Activated gamma-delta T cell treated with anti-CD3 and anti-CD28 coated beads, Interleukin-2, amount 50 U/mL, for 16 hours (primary cell): Measurements from ENCODE around the gene GPRIN1.
A peak's percentile ranks its signal among the peaks of the same experiment; 100 is the strongest.
"Not testable (repeated sequence)": the region's sequence is repeated elsewhere in the genome, so short reads cannot be mapped to it uniquely, and the experiment has no call there.

Experiments used
- DNase-seq: peaks from one replicate; pipeline ENCODE4 v3.0.0-alpha.2; 2020; ENCODE audit warnings: low read depth

Gene GPRIN1

GRCh38 chr5:176597417-176598389 is 12.3 kb downstream of the GPRIN1 start:
- DNase-seq = no peak

- DNase-seq = peak; percentile 38
These were observed 13.1 kb downstream of the GPRIN1 start for GRCh38 chr5:176596689-176597416.

DNA sequence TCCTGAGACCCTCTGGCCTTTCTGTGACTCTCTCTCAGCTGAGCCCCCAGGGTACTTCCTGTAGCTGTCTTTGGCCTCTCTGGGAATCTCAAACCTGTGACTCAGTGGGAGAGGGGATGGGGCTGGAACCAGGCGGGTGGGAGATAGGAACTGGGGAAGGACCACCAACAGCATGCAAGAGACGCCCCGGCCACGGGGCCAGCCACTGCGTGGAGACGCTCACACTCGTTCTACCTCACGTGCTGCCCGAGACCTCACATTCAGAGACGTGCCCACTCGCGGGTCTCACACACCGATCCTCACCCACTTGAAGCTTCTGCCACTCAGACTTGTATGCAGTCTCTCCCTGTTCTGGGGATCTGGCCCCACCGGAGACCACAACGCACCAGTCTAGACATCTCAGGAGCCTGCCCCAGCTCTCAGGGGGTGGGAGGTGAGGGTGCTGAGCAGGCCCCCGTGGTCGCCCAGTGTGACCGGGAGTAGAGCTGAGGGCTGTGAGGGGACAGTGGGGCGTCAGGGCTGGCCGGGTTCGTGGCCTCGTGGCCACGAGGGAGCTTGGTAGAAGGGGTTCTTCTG is 13.8 kb downstream of the GPRIN1 start:
- DNase-seq = no peak

- DNase-seq = no peak
These were observed 14.5 kb downstream of the GPRIN1 start for GRCh38 chr5:176595386-176595943.

- DNase-seq = no peak
These were observed 15.4 kb downstream of the GPRIN1 start for GRCh38 chr5:176594554-176594953.

DNA sequence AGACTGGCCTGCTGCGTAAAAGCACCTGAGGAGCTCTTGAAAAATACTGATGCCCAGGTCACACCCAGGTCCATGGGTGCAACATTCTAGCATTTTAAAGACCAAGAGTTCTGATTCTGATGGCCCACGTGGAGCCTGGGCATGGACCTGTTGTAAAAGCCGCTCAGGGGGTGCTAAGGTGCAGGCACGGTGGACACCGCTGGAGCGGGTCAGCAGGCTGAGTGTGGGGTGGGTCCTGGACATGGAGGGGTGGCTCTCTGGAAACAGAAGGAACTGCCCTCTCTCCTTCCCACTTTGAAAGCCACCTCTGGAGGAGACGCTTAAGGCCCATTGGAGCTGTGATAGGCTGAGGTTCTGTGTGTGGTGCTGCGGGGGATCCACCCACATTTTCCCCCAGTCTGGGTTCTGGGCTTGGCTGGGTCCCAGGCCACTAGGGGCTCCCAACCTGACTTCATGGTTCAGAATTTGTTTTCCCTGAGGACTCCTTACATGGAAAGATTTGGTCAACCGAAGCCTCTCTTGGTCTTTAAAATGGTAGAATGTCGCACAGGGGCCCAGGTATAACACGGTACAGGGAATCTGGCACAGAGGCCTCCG is 16.6 kb downstream of the GPRIN1 start:
- DNase-seq = no peak

GRCh38 chr5:176592573-176592972 is 17.4 kb downstream of the GPRIN1 start:
- DNase-seq = no peak

DNA sequence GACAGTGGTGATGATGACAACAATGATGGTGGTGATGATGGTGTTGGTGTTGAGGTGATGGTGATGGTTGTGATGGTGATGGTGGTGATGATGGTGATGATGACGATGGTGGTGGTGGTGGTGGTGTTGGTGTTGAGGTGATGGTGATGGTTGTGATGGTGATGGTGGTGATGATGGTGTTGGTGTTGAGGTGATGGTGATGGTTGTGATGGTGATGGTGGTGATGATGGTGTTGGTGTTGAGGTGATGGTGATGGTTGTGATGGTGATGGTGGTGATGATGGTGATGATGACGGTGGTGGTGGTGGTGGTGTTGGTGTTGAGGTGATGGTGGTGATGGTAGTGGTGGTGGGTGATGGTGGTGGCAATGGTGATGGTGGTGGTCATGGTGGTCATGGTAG is 18.3 kb downstream of the GPRIN1 start:
- not testable (repeated sequence) for DNase-seq

- no peak for DNase-seq
These were observed 19.8 kb downstream of the GPRIN1 start for GRCh38 chr5:176590035-176590717.

- DNase-seq = no peak
These were observed 20.8 kb downstream of the GPRIN1 start for GRCh38 chr5:176589039-176589769.

- DNase-seq = no peak
These were observed 21.7 kb downstream of the GPRIN1 start for GRCh38 chr5:176588297-176588696.

GRCh38 chr5:176587398-176587797 is 22.6 kb downstream of the GPRIN1 start:
- DNase-seq = no peak

DNA sequence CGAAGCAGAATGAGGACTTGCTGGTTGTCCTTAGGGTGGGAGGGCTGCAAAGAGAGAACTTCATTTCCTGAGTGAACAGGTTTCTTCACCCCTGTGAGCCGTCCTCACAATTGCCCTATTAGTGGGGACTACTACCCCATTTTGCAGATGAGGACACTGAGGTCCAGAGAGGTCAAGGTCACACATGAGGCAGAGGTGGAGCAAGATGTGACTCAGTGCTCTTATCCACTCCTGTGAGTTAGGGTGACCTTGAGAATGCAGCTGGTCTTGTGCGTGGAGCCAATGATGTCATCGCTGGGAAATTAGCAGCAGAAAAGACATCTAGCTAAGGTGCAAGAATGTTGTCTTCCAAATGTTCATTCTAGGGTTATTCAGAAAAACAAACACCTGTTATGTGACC is 26.9 kb downstream of the GPRIN1 start:
- DNase-seq = no peak

DNA sequence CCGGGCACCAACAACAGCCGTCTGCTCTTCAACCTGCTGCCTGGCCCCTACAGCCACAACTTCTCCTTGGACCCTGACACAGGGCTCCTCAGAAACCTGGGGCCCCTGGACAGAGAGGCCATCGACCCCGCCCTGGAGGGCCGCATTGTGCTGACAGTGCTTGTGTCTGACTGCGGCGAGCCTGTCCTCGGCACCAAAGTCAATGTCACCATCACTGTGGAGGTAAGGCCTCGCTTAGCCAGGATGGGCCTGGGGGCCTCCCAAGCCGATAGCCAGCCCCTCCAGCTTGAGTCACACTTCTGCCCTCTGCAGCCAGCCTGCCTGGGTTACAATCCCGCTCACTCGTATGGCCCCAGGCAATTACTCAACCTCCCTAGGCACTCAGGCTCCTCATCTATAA is 28.6 kb downstream of the GPRIN1 start:
- DNase-seq = no peak

GRCh38 chr5:176579323-176579722 is 30.6 kb downstream of the GPRIN1 start:
- no peak for DNase-seq

DNA sequence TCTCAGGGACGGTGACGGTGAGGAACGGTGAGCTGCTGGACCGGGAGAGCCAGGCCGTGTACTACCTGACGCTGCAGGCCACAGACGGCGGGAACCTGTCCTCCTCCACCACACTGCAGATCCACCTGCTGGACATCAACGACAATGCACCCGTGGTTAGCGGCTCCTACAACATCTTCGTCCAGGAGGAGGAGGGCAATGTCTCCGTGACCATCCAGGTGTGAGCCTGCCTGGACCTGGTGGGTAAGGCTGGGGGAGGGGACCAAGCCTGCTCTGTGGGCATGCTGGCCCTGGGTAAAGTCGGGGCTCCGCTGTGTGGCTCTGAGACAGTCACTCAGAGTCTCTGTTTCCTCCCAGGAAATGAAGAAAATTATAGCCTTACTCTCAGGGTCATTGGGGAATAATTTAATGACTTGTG is 31.6 kb downstream of the GPRIN1 start:
- DNase-seq = no peak

DNA sequence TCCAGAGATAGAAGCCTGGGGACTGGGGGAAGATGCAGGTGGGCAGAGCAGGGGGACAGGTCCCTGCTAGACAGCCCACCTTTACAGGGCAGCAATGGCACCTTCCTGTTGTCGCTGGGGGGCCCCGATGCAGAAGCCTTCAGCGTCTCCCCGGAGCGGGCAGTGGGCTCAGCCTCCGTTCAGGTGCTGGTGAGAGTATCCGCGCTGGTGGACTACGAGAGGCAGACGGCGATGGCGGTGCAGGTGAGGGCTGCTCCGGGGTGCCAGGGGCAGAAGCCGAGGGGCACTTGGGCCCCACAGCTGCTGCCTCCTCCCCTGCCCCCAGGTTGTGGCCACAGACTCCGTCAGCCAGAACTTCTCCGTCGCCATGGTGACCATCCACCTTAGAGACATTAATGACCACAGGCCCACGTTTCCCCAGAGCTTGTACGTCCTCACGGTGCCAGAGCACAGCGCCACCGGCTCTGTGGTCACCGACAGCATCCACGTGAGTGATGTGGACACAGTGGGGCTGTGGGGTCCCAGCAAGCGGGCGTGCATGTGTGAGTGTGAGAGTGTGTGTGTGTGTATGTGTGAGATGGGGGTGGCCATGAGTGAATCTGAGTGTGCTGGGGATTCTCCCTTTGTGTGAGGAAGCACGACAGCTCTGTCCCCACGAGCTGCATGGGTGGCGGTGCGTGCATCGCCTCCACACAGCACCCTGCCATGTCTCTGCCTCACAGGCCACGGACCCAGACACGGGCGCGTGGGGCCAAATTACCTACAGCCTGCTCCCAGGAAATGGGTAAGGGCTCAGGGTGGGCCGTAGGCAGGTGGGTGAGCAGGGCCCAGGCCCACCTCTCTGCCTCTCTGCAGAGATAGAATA is 32.4 kb downstream of the GPRIN1 start:
- DNase-seq = no peak

DNA sequence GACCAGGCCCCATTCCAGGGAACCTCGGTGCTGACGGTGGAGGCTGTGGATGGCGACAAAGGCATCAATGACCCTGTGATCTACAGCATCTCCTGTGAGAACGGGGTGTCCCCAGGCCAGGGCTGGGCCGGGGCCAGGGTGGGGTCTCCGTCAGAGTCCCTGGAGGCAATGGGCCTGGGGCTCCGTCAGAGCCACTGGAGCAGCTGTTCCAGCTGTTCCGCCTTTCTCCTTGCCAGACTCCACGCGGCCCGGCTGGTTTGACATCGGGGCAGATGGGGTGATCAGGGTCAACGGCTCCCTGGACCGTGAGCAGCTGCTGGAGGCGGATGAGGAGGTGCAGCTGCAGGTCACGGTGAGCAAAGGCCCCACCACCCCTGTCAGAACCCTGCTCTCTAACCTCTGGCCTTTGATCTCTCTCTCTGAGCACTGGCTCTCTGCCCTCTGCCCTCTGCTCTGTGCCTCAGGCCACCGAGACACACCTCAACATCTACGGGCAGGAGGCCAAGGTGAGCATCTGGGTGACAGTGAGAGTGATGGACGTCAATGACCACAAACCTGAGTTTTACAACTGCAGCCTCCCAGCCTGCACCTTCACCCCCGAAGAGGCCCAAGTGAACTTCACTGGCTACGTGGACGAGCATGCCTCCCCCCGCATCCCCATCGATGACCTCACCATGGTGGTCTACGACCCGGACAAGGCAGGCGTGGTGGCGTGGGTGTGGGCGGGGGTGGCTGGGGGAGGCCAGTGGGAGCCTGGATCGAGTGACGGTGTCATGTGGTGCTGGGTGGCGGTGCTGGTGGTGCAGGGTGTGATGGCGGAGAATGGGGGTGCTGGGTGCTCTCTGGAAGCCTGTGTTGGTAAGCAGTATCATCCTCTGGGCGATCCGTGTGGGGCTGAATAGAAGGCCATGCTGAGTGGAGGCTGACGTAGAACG is 34.2 kb downstream of the GPRIN1 start:
- no peak for DNase-seq

DNA sequence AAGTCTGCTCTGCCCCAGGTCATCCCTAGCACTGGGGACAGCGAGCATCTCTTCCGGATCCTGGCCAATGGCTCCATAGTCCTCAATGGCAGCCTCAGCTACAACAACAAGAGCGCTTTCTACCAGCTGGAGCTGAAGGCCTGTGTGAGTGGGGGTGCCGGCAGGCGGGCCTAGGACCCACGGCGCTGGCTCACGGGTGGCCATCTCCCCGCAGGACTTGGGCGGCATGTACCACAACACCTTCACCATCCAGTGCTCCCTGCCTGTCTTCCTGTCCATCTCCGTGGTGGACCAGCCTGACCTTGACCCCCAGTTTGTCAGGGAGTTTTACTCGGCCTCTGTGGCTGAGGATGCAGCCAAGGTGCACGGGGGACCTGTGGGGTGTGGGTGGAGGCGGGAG is 34.9 kb downstream of the GPRIN1 start:
- no peak for DNase-seq
